ENCODE data around the gene ABLIM3. TPM values are rescaled to one million over a fixed set of nuclear protein-coding genes. Genes with fewer than 3 reads are reported as not detected.

The ABLIM3 gene
- total and polyA plus RNA-seq, 2 donors (not counting 3 experiments of a cell fraction or from before 2014, with no cell fraction given), result 16.7 to 42.1 TPM

DNA sequence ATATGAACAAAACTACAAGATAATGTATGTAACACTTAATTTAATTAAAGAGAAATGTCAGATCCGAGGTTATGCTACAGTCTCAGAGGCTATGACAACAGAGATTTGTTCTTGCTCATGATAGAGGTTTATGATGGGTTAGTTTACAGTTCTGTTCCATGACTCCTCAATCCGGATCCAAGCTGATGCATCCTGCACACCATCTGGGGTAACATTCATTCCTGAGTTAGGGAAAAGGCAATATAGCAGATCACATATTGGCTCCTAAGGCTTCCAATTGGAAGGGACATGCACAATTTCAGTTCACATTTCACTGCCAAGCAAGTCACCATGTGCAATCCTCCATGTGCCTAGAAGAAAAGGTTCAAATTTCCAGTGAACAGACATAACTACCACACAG is 40.4 kb downstream of the ABLIM3 start:
- FAIRE-seq, result no peak
- no peaks in the 10 kb centered on the region for H3K9me1 ChIP-seq (replicated peaks; ENCODE audit: control insufficient read depth, extremely low read depth, insufficient read depth, low read length)
- peaks cover 0 to 3% of the 10 kb centered on the region in 2 experiments for H3K36me3 ChIP-seq (ENCODE audit: control insufficient read depth in 2 of 2, extremely low read depth in 1 of 2, insufficient read depth in 2 of 2, low read length in 2 of 2)
- no peaks in the 10 kb centered on the region for H3K79me2 ChIP-seq (ENCODE audit: control insufficient read depth, insufficient read depth, low read length)
- H2AFZ ChIP-seq (ENCODE audit: low read depth, low read length), result no peak overlapping the region
- H3K4me2 ChIP-seq (ENCODE audit: insufficient read depth, low read length), result no peak overlapping the region
- POLR2A ChIA-PET, result no interaction called here
- peaks cover 6% of the 10 kb centered on the region for H3K4me1 ChIP-seq (ENCODE audit: control insufficient read depth, extremely low read depth, insufficient read depth, low read length)
- intact Hi-C loops (cut with micrococcal nuclease), result no loop called here
- H4K20me1 ChIP-seq (replicated peaks; ENCODE audit: control insufficient read depth, extremely low read depth, insufficient read depth, low read length), result no peaks in the 10 kb centered on the region
- CTCF ChIA-PET, result interaction anchor here (1.4 kb wide), 1 partner anchor 52 kb away, joined by 3 read pairs; no protein-coding TSS in a partner anchor
- dilution Hi-C loops (cut with MboI; ENCODE audit: extremely low pct_ligation_motif_present, low sequenced_read_pairs), result no loop called here
- BruUV-seq (replicated peaks), result no TSS peak
- no peaks in the 10 kb centered on the region for H3K27me3 ChIP-seq (ENCODE audit: control insufficient read depth in 2 of 2, insufficient read depth in 2 of 2, low read length in 2 of 2)
- DNase-seq (ENCODE audit: low read depth, low spot score), result no peak
- TF ChIP-seq, protein P1, sequence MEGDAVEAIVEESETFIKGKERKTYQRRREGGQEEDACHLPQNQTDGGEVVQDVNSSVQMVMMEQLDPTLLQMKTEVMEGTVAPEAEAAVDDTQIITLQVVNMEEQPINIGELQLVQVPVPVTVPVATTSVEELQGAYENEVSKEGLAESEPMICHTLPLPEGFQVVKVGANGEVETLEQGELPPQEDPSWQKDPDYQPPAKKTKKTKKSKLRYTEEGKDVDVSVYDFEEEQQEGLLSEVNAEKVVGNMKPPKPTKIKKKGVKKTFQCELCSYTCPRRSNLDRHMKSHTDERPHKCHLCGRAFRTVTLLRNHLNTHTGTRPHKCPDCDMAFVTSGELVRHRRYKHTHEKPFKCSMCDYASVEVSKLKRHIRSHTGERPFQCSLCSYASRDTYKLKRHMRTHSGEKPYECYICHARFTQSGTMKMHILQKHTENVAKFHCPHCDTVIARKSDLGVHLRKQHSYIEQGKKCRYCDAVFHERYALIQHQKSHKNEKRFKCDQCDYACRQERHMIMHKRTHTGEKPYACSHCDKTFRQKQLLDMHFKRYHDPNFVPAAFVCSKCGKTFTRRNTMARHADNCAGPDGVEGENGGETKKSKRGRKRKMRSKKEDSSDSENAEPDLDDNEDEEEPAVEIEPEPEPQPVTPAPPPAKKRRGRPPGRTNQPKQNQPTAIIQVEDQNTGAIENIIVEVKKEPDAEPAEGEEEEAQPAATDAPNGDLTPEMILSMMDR (IDR thresholded peaks at IDR 0.05; ENCODE audit: extremely low read depth in 1 of 2, insufficient read depth in 1 of 2, low read depth in 1 of 2, low read length in 2 of 2), result no peak
- TF ChIP-seq JUN (IDR thresholded peaks at IDR 0.05; ENCODE audit: borderline replicate concordance, insufficient read depth, insufficient read length, low read depth) (no peak), MYC (IDR thresholded peaks at IDR 0.05; ENCODE audit: low read depth, low read length) (no peak)
- no peak overlapping the region for H3K27ac ChIP-seq (ENCODE audit: insufficient read depth, low read depth, low read length)
- no peak overlapping the region for H3K4me3 ChIP-seq (replicated peaks in 1 of 3; ENCODE audit: insufficient read depth in 1 of 3, low read depth in 1 of 3, low read length in 3 of 3)
- H3K9ac ChIP-seq (replicated peaks; ENCODE audit: extremely low read depth, insufficient read depth, low read length), result no peak overlapping the region
- H3K9me3 ChIP-seq (replicated peaks; ENCODE audit: control insufficient read depth, insufficient read depth, low read length), result no peaks in the 10 kb centered on the region

GRCh38 chr5:149182241-149182640 is 40.9 kb downstream of the ABLIM3 start:
- H4K20me1 ChIP-seq (replicated peaks; ENCODE audit: control insufficient read depth, extremely low read depth, insufficient read depth, low read length), result no peaks in the 10 kb centered on the region
- no peak overlapping the region for H3K27ac ChIP-seq (ENCODE audit: insufficient read depth, low read depth, low read length)
- intact Hi-C loops (cut with micrococcal nuclease) (no loop called here), dilution Hi-C loops (cut with MboI; ENCODE audit: extremely low pct_ligation_motif_present, low sequenced_read_pairs) (no loop called here)
- H3K36me3 ChIP-seq (ENCODE audit: control insufficient read depth in 2 of 2, extremely low read depth in 1 of 2, insufficient read depth in 2 of 2, low read length in 2 of 2), result peaks cover 0 to 3% of the 10 kb centered on the region in 2 experiments
- no peak for FAIRE-seq
- no peaks in the 10 kb centered on the region for H3K27me3 ChIP-seq (ENCODE audit: control insufficient read depth in 2 of 2, insufficient read depth in 2 of 2, low read length in 2 of 2)
- H3K9me3 ChIP-seq (replicated peaks; ENCODE audit: control insufficient read depth, insufficient read depth, low read length), result no peaks in the 10 kb centered on the region
- TF ChIP-seq FOS (IDR thresholded peaks at IDR 0.05; ENCODE audit: borderline replicate concordance, insufficient read depth, low read length) (no peak), EZH2 (IDR thresholded peaks at IDR 0.05; ENCODE audit: borderline replicate concordance, low read depth, low read length, severe bottlenecking) (no peak), POLR2AphosphoS5 (IDR thresholded peaks at IDR 0.05; ENCODE audit: insufficient read depth, low read depth, low read length) (no peak), JUN (IDR thresholded peaks at IDR 0.05; ENCODE audit: borderline replicate concordance, insufficient read depth, insufficient read length, low read depth) (no peak), MYC (IDR thresholded peaks at IDR 0.05; ENCODE audit: low read depth, low read length) (no peak), POLR2A (IDR thresholded peaks at IDR 0.05; ENCODE audit: low read depth, low read length) (no peak)
- TF ChIP-seq, protein P1 (IDR thresholded peaks at IDR 0.05; ENCODE audit: extremely low read depth in 1 of 2, insufficient read depth in 1 of 2, low read depth in 1 of 2, low read length in 2 of 2), result no peak
- TF ChIP-seq, protein P2, sequence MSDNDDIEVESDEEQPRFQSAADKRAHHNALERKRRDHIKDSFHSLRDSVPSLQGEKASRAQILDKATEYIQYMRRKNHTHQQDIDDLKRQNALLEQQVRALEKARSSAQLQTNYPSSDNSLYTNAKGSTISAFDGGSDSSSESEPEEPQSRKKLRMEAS (IDR thresholded peaks at IDR 0.05; ENCODE audit: insufficient read depth, insufficient read length), result no peak
- H3K9me1 ChIP-seq (replicated peaks; ENCODE audit: control insufficient read depth, extremely low read depth, insufficient read depth, low read length), result no peaks in the 10 kb centered on the region
- ChIA-PET CTCF (interaction anchor here (1.0 to 1.4 kb wide), 2 partner anchors 41 to 52 kb away, joined by 3 to 4 read pairs; partner anchors contain the start of gene ABLIM3), POLR2A (no interaction called here)
- no peak overlapping the region for H3K9ac ChIP-seq (replicated peaks; ENCODE audit: extremely low read depth, insufficient read depth, low read length)
- DNase-seq (ENCODE audit: low read depth, low spot score), result no peak
- no TSS peak for BruUV-seq (replicated peaks)
- H3K4me2 ChIP-seq (ENCODE audit: insufficient read depth, low read length), result no peak overlapping the region
- H3K4me3 ChIP-seq (replicated peaks in 1 of 3; ENCODE audit: insufficient read depth in 1 of 3, low read depth in 1 of 3, low read length in 3 of 3), result no peak overlapping the region
- H2AFZ ChIP-seq (ENCODE audit: low read depth, low read length), result no peak overlapping the region
- H3K79me2 ChIP-seq (ENCODE audit: control insufficient read depth, insufficient read depth, low read length), result no peaks in the 10 kb centered on the region
- peaks cover 11% of the 10 kb centered on the region for H3K4me1 ChIP-seq (ENCODE audit: control insufficient read depth, extremely low read depth, insufficient read depth, low read length)
